ENCODE data around the gene GSS.
A peak's percentile ranks its signal among the peaks of the same experiment; 100 is the strongest.
"Not testable (repeated sequence)": the region's sequence is repeated elsewhere in the genome, so short reads cannot be mapped to it uniquely, and the experiment has no call there.

Gene GSS

DNA sequence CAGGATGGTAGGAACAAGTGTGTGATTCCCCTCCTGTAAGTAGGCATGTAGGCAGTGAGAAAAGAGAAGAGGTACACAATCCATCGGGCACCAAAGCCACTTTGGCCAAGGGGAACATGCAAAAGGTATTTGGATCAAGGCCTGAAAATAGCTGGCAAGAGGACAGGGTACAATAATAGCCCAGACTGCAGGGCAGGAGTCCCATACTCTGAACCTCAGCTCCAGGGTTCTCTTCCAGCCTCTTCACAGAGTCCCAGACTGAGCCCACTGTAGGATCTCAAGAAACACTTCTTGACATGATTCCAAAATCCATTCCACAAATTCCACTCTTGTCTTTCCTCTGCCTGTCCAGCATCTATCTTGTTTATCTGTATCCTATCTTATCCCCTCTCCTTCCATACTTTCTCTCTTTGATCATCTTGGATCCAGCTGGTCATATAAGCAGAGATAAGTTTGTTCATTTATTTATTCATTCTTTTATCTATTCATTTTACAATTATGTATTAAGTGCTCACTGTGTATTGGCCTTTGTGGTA lies 59.5 kb downstream of the GSS start:
- DNase-seq, result no peak

DNA sequence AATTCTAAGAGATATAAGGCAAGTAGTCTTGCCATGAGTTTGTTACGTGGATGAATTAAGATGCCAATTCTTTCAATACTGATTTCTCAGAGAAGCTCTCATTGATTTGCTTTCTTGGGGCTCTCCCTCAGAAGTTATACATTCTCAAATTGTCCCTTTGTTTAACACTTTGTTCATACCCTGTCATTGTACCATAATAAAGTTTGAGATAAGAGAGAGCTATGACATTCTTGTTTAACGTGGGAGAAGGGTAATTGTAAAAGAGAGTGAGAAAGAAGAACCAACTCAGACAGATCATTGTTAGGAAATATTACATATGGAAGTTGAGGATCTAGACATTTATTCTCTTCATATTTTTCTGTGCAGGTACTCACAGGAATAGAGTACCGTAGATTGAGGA lies 60.1 kb downstream of the GSS start:
- no peak for DNase-seq

DNA sequence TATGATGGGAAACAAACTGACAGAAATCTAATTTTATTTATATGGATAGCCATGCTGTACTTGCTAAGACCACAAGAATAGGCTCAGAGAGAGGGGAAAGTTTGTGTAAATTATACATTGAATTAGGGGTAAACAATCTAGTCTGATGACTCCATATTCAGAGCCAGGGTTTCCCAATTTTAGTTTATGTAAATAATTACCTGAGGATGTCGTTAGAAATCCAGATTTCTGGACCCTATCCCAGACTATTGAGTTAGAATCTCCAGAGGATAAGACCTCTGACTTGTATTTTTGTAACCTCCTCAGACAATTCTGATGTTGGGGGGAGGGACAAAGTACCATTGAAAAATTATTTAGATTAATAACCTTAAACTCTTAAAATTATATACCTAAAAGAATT lies 60.9 kb downstream of the GSS start:
- DNase-seq, result no peak

DNA sequence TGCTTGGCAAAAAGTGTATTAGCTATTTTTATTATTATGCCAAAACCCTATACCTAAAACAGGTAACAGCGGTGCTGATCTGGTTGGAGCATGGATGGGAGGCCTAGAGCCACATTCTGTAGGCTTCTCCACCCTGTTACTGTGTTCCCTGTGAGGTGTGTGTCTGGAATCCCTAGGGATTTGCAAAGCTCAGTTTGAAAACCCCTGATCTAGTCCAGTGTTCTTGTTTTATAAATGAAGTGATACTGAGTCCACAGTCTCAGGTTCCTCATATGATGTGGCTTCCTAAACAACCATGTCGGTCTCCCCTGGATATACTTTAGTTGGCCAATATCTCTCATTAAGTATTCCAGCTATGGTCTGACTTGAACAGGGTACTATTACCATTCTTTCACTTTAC lies 62.9 kb downstream of the GSS start:
- DNase-seq, result no peak

DNA sequence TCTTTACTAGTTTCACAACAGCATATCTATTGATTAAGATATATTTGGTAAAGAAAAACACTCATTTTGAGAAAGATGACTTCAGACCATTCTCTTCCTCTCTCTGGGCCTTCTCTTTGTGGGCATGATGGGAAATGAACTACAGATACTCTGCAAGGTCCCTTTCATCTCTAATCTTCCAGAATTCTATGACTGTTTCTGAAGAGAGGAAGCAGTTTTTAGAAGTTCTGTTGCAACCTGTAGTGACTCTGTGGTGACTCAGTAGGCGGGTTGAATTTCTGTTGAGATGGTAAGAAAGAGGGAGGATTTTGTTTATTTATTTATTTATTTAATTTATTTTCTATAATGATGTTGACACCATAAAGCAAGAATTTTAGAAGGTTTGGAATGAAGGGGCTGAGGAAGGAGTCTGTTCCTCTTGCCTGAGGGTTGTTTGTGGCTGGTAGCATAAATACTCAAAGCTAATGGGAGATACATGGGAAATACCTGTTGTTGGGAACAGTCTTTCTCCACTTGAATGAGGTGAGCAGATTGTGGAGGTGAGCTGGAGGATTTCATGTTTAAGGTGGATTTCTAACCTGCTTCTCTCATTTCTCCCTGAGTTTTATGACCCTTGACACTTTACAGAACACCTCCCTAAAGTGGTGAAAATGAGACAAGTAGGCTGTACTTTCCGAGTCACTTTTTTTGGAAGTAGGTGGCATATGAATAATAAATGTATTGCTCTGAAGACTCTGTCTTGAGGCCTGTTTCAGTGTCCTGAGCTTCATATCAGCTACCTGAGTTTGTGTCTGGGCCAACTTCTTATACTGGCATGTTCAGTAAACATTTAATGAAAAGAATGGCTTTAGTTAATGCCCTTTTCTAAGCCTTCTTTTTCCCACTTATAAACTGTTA lies 64.2 kb downstream of the GSS start:
- peak; percentile 65 for DNase-seq

DNA sequence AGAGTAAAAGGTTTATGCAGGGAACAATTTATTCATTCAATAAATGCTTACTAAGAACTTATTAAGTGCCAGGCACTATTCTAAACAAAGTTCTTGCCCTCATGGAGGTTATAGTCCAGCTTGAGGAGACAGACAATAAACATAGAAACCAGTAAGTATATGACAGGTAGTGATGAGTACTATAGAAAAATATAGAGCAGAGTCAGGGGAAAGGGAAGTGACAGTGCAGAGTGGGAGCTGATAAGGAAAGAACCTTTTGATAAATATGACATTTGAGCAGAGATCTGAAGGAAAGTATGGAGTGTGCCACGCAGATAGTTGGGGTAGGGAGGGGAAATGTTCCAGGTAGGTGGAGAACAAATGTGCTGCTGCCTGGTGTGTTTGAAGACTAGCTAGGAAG lies 67.1 kb downstream of the GSS start:
- peak; percentile 79 for DNase-seq

DNA sequence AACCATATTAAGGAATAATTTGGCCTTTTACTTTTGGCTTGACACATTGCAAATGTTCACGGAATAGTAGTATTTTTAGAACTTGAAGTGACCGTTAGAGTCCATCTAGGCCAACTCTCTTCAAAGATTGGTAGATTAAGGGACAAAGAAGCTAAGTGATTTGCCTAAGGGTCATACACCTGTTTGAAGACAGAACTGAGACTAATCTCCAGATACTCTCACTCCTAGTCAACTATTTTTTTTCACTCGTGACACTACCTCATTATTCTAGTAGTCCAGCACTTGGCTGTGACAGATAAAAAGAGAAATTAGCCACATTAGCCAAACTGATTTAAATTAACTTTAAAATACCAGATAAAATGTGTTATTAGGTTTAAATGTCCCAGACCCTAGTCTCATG lies 68.6 kb downstream of the GSS start:
- no peak for DNase-seq

DNA sequence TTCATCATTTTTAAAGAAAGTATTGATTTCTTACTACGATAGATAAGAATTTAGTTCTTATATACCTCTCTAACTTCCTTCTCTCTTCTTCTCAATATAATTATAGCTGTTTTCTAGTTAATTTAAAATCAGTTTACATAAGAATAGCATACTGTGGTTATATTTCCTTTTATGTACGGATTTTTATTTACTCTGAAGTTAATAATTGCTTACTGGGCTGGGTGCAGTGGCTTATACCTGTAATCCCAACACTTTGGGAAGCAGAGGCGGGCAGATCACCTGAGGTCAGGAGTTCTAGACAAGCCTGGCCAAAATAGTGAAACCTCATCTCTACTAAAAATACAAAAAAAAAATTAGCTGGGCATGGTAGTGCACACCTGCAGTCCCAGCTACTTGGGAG lies 69.5 kb downstream of the GSS start:
- DNase-seq, result no peak

DNA sequence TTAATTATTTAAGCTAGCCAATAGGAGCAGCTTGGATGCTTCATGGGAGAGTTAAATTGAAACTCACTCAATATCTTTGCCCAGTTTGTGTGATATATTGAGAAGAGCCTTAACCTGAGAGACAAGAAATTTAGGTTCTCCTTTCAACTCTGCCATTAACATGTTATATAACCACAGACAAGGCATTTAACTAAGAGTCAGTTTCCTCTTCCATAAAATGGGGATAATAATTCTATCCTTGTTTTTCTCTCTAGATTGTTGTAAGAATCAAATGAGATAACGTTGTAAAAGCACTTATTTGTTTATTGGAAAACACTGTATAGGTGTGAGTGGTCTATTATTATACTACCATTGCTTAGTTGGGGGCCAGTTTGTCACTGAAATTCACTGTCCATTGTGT lies 71.3 kb downstream of the GSS start:
- no peak for DNase-seq

DNA sequence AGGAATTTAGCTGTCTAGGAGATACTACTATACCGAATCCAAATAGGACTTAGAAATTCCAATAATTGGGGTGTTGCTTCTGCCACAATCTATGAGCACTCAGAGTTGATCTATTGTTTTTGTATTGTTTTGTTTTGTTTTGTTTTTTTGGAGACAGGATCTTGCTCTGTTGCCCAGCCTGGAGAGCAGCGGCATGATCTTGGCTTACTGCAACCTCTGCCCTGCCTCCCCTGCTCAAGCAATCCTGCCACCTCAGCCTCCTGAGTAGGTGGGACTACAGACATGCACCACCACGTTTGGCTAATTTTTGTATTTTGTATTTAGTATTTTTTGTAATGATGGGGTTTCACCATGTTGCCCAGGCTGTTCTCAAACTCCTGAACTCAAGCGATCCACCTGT lies 71.8 kb downstream of the GSS start:
- DNase-seq, result no peak

DNA sequence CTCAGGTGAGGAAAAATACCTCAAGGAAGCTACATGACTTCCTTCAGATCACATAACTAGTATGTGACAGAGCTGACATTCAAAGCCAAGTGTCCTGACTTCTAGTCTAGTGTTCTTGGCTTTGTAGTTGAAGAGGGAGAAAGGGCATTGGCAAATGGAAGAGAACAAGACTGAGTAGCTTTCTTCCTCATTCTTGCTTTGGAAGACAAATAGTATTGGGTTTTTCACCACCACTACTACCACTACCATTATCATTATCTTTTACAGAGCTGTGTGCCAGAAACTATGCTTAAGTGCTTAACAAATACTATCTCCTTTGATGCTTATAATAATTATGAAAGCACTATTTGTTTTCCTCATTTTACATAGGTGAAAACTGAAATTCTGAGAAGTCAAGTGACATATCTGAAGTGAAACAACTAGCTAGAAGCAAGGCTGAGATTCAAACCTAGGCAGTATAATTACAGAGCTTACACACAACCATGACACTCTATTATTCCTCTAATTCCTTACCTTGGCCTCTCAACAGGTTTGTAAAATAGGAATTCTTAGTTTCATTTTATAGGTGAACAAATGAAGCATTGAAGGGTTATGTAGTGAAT lies 72.4 kb downstream of the GSS start:
- DNase-seq, result no peak

DNA sequence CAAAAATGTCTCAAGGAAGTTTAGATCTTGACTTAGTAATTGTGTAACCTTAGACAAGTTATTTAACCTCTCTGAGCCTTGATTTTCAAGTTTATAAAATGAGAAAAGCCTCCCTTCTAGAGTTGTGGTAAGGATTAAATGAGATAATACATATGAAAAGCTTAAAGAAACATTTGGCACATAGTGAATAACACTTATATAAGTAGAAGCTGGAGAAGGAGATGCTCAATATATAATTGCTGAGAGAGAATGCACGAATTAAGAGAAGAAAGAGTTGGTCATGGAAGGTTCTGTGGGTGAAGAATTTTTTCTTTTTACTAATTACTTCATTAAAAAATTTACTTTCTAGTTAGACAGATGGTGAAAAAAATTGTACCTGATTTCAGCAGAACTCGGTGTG lies 73.9 kb downstream of the GSS start:
- no peak for DNase-seq

DNA sequence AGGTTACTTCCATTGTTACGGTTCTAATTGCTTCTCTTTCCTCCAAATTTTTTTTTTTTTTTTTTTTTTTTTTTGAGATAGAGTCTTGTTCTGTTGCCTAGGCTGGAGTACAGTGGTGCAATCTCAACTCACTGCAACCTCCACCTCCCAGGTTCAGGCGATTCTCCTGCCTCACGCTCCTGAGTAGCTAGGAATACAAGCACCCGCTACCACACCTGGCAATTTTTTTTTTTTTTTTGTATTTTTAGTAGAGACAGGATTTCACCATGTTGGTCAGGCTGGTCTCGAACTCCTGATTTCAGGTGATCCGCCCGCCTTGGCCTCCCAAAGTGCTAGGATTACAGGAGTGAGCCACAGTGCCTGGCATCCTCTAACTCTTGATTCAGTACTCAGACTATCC lies 74.6 kb downstream of the GSS start:
- not testable (repeated sequence) for DNase-seq

DNA sequence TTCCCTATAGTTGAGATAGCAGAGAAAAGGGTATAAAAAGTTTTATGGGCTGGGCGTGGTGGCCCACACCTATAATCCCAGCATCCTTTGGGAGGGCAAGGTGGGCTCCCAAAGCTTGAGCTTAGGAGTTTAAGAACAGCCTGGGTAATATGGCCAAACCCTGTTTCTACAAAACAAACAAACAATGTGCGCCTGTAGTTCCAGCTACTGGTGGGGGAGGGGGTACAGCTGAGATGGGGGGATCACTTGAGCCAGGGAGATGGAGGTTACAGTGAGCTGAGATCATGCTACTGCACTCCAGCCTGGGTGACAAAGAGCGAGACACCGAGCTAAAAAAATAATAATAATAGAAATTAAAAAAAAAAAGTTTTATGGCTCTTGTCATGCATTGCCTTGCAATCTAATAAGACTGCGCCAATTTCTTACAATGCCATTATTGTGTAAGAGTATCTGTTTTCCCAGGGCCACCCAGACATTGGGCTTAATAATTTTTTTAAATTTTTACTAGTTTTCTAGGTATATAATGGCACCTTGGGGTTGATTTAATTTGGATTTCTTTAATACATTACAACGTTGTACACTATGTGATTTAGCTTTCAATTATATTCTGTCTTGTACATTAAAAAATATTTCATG lies 75.3 kb downstream of the GSS start:
- DNase-seq, result no peak
